Tibial nerve (tissue), 4 donors: ENCODE measurements around the gene MPRIP.

Source experiments
- CTCF ChIP-seq, 5 experiments: fragments of 200-600 bp in 3 of 5; fragments of 450-650 bp in 2 of 5; sonication (generic) in 3 of 5; IDR thresholded peaks; one replicate each; pipeline ENCODE4 v1.5.1; 2016 to 2019; ENCODE audit warnings: antibody characterized with exemption in 5 of 5, mild to moderate bottlenecking in 3 of 5, moderate library complexity in 2 of 5
- EP300 ChIP-seq, 2 donors: sonication (generic); formaldehyde crosslinking; IDR thresholded peaks; one replicate each; pipeline ENCODE4 v1.6.1; 2017; ENCODE audit warnings: antibody characterized with exemption in 2 of 2, mild to moderate bottlenecking in 1 of 2
- POLR2A ChIP-seq, 2 donors: fragments of 450-650 bp; IDR thresholded peaks; one replicate each; pipeline ENCODE4 v1.6.1; 2017; ENCODE audit warnings: antibody characterized with exemption in 2 of 2, mild to moderate bottlenecking in 2 of 2, moderate library complexity in 2 of 2

- TF ChIP-seq CTCF (IDR thresholded peaks at IDR 0.05): no peak
- TF ChIP-seq POLR2A (IDR thresholded peaks at IDR 0.05): no peak
- TF ChIP-seq EP300 (IDR thresholded peaks at IDR 0.05): no peak
These were observed 105.6 kb downstream of the MPRIP start for GRCh38 chr17:17147821-17148220.
